ENCODE measurements around the gene CRIP2. TPM values are rescaled to one million over a fixed set of nuclear protein-coding genes. Genes with fewer than 3 reads are reported as not detected.

CRIP2 gene
- total RNA-seq, 2 experiments from 2014 or later, result 2.7 to 2.8 TPM

DNA sequence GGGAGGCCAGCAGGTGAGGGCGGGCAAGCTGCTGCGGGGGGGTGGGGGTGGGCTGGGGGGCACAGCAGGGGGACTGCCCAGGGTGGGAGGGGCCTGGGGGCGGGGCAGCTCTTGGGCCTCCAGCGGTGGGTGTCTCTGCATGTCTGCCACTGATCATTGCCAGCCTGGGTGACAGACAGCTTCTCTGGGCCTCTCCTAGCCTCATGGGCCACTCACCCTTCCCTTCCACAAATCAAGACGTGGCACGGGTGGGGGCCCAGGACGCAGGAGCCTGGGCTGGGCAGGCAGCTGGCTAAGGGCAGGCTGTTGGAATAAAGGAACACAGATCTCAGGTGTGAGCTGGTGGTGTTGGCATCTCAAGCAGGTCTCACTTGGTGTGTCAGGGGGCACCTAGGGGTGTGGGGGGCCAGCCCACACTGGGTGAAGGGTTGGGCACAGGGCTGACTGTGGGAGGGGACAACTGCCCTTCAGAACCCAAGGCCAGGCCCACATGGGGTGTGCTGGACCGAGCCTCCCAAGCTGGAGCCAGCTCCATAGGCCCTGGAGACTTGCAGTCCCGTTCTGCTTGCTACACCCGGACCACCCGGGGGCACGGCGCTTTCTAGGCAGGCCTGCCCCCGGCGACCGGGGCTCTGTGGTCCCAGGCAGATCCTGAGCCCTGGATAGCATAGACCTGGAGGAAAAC lies 19.4 kb downstream of the CRIP2 start:
- Mint-ChIP-seq H3K27ac (no peak overlapping the region), H3K4me1 (ENCODE audit: low read depth) (peaks cover 11% of the 10 kb centered on the region), H3K9me3 (no peaks in the 10 kb centered on the region), H3K4me3 (no peak overlapping the region), H3K36me3 (peaks cover 2% of the 10 kb centered on the region), H3K27me3 (no peaks in the 10 kb centered on the region)
- CTCF ChIA-PET, result interaction anchor here (0.8 to 1.2 kb wide), 2 partner anchors 13 to 123 kb away, joined by 3 read pairs; no protein-coding TSS in a partner anchor
- POLR2A ChIA-PET, result interaction anchor here (0.7 kb wide), 1 partner anchor 13 kb away, joined by 3 read pairs; no protein-coding TSS in a partner anchor
- intact Hi-C loops (cut with micrococcal nuclease), result loop anchor here (5.0 kb wide), 1 partner anchor 77 kb away; the partner anchor contains the start of gene MTA1
- DNase-seq, result peak; percentile 8

DNA sequence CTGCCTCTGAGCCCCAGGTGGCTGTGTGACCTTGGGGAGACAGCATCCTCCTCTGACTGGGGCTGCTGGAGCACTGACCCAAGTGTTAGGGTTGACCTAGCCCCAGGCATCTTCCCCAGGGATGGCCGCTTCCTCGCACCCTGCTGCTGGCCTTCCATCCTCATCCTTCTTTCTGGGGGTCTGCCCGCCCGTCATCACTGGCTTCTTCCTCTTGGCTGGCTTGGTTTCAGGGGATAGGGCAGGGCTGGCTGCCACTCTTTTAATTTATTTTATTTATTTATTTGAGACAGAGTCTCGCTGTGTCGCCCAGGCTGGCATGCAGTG lies 19.9 kb downstream of the CRIP2 start:
- Mint-ChIP-seq H3K27ac (no peak overlapping the region), H3K27me3 (no peaks in the 10 kb centered on the region), H3K9me3 (no peaks in the 10 kb centered on the region), H3K4me1 (ENCODE audit: low read depth) (peaks cover 6% of the 10 kb centered on the region), H3K4me3 (no peak overlapping the region), H3K36me3 (peaks cover under 1% of the 10 kb centered on the region)
- CTCF ChIA-PET, result interaction anchor here (0.8 to 1.2 kb wide), 2 partner anchors 14 to 124 kb away, joined by 3 read pairs; no protein-coding TSS in a partner anchor
- DNase-seq, result no peak
- intact Hi-C loops (cut with micrococcal nuclease), result loop anchor here (5.0 kb wide), 1 partner anchor 77 kb away; the partner anchor contains the start of gene MTA1
- POLR2A ChIA-PET, result no interaction called here

DNA sequence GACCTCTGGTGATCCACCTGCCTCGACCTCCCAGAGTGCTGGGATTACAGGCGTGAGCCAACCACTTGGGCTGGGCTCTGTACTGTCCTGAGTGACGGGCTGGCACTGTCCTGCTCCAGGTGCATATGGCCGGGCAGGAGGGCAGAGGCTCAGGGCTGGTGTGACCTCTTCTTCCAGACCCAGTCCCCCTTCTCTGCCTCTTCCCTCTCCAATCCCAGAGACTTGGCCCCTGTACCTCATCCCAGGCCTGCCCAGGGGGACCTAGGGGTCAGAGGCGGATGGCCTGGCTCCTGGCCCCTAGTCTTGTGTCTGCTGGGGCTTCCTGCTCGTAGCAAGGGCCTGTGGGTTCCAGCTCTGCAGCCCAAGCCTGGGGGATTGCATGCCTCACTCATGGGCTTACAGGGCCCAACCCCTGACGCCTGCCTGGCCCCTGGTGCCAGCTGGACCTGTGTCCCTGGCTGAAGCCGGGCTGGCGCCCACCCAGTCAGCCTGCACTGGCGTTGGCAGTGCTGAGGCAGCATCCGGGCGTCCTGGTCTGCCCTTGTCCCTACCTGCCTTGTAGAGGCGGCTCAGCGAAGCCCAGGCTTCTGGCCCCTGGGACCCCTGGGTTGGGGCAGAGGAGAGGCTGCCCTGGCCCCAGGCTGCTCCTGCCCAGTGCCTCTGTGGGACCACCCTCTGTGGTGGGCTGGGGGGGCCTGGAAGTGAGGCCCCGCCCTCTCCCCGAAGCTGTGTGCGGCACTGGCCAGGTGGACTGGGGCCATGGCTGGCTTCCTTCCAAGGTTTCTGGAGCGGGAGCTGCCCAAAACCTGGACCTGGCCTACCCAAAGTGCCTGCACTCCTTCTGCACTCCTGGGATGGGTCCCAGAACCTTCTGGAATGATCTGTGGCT lies 20.7 kb downstream of the CRIP2 start:
- Mint-ChIP-seq H3K27ac (no peak overlapping the region), H3K36me3 (no peaks in the 10 kb centered on the region), H3K4me1 (ENCODE audit: low read depth) (peaks cover 5% of the 10 kb centered on the region), H3K9me3 (no peaks in the 10 kb centered on the region), H3K4me3 (no peak overlapping the region), H3K27me3 (no peaks in the 10 kb centered on the region)
- CTCF ChIA-PET, result no interaction called here
- intact Hi-C loops (cut with micrococcal nuclease), result no loop called here
- POLR2A ChIA-PET, result no interaction called here
- DNase-seq, result no peak

DNA sequence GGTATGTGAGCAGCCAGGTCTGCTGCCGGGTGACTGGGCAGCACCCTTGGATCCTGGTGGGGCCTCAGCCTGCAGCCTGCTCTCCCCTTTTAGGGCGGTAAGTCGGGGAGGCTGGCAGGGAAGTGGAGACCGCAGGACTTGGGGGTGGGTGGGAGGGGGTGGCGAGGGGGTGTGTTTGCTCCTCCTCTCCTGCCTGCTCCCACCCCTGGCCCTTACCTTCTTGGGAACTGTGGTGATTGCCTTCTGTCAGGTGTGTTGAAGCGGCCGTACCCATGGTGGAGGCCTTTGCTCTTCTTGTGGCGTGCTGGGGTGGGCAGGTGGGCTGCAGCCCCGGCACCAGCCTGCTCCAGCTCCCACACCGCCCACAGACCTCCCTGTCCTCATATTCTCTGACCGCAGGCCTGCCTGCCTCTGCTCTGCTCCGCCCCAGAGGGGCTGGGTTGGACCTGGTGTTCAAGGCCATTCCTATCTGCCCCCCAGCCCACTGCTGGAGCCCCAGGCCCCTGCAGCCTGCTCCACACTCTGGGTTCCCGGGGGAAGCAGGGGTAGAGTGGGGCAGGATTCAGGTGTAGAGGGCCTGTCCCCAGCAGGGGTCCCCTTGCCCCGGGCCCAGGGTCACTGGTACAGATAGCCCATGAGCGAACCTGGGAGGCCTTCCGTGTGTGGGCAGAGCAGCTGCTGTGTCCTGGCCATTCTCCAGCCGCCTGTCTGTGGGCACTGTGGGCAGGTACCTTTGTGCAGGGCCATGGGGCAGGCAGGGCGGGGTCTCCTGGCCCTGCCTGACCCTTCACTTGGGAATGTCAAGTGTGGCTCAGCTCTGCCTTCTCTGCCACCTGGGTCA lies 21.6 kb downstream of the CRIP2 start:
- no peaks in the 10 kb centered on the region for H3K36me3 Mint-ChIP-seq
- no peaks in the 10 kb centered on the region for H3K9me3 Mint-ChIP-seq
- intact Hi-C loops (cut with micrococcal nuclease), result no loop called here
- DNase-seq, result no peak
- ChIA-PET CTCF (interaction anchor here (1.3 kb wide), 1 partner anchor 16 kb away, joined by 4 read pairs; no protein-coding TSS in a partner anchor), POLR2A (no interaction called here)
- H3K4me3 Mint-ChIP-seq, result no peak overlapping the region
- H3K27me3 Mint-ChIP-seq, result no peaks in the 10 kb centered on the region
- peaks cover 5% of the 10 kb centered on the region for H3K4me1 Mint-ChIP-seq (ENCODE audit: low read depth)
- H3K27ac Mint-ChIP-seq, result no peak overlapping the region

DNA sequence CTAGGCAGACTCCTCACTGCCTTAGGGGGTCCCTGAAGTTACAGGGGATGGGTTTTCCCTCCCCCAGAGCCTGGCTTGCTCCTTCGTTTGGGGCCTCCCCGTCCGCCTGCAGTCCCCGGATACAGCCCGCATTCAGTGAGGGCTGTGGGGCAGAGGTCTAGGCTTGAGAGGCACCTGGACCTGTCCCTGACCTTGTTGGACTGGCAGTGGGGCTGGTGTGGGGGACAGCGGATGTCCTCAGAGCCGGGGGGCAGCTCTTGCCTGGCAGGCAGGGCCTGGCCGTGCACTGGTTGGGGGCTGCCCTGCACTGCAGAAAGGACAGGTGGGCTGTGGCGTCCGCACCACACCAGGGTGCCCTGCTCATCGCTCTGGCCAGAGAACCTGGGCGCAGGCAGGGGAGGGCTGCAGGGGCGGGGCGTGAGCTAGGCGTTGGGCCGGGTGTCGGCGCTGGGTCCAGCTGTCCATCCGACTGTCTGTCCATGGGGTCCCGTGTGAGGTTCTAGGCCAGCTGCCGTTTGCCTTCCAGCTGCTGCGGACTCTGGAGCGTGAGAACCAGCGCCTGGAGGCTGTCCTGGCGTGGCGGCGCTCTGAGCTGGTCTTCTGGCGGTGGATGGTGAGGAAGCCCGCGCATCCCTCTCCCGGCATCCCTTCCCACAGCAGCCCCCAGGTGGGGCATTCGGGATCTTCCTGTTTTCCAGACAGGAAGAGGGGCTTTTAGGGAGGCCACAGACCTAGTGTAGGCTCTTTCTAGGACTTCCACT lies 22.4 kb downstream of the CRIP2 start:
- Mint-ChIP-seq H3K27me3 (no peaks in the 10 kb centered on the region), H3K4me3 (no peak overlapping the region), H3K36me3 (no peaks in the 10 kb centered on the region), H3K4me1 (ENCODE audit: low read depth) (peaks cover 2% of the 10 kb centered on the region), H3K9me3 (no peaks in the 10 kb centered on the region), H3K27ac (no peak overlapping the region)
- no peak for DNase-seq
- intact Hi-C loops (cut with micrococcal nuclease), result no loop called here
- CTCF ChIA-PET, result interaction anchor here (1.3 kb wide), 1 partner anchor 17 kb away, joined by 4 read pairs; no protein-coding TSS in a partner anchor
- POLR2A ChIA-PET, result no interaction called here

DNA sequence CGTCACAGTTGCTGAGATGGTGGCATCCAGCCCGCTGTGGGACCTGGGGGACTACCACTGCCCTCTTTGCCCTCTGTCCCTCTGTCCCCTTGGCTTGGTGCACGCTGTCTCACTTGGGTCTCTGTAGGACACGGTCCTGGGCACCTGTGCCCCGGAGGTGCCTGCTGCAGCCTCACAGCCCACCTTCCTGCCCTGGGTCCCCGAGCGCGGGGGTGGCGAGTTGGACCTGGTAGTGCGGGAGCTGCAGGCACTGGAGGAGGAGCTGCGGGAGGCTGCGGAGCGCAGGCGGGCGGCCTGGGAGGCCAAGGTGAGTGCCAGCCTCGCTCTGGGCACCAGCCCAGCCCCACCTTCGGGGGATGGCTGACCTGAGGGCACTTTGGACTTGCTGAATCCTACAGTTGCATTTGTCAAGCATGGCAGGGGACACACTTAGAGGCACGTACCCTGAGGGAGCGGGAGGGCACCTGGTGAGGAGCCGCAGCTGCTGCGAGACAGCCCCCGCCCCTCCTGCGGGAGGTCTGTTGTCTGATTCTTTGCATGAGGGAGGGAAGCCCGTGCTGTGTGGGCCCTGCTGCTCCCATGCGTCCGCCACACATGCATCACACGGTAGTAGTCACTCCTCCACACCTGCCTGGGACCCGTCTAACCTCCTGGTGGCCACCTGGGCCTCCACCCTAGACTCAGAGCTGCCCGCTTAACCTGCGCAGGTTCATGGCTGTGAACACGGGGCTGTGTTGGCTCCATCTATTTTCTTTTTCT lies 23.2 kb downstream of the CRIP2 start:
- Mint-ChIP-seq H3K36me3 (no peaks in the 10 kb centered on the region), H3K4me3 (no peak overlapping the region), H3K27me3 (no peaks in the 10 kb centered on the region), H3K27ac (no peak overlapping the region), H3K4me1 (ENCODE audit: low read depth) (no peaks in the 10 kb centered on the region), H3K9me3 (no peaks in the 10 kb centered on the region)
- POLR2A ChIA-PET, result no interaction called here
- no peak for DNase-seq
- intact Hi-C loops (cut with micrococcal nuclease), result no loop called here
- CTCF ChIA-PET, result interaction anchor here (1.3 kb wide), 1 partner anchor 17 kb away, joined by 4 read pairs; no protein-coding TSS in a partner anchor

DNA sequence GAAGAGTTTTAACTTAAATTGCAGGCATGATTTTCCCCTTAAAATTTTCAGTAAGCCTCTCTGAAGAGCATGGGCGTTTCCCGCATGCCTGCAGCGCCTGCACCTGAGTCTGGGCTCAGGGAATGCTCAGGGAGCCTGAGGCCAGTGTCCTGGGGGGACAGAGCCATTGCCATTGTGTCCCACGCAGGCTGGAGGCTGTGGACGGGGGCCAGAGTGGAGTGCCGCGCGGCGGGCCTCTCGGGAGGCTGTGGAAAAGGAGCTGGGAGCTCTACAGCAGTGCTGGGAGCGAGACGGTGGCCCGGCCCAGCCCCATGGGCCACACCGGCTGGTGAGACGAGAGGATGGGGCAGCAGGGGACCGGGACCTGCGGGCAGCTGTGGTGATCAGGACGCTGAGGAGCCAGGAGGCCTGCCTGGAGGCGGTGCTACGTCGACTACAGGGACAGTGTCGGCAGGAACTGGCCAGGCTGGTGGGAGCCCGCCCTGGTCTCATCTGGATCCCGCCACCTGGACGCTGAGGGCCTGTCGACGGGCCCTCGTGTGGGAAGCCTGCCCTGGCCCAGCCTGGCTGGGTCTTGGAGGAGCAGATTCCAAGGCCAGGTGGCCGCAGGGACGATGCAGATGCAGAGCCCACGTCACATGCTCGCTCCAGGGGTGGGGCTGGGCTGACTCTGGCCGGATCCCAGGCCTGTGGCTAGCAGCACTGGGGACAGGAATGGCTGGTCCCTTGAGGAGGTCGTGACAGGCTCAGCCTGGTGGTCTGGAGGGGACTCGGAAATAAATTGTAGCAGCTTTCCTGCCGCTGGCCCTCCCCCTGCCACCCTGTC lies 24.0 kb downstream of the CRIP2 start:
- H3K4me3 Mint-ChIP-seq, result no peak overlapping the region
- no peaks in the 10 kb centered on the region for H3K36me3 Mint-ChIP-seq
- no peak overlapping the region for H3K27ac Mint-ChIP-seq
- no peaks in the 10 kb centered on the region for H3K27me3 Mint-ChIP-seq
- intact Hi-C loops (cut with micrococcal nuclease), result no loop called here
- DNase-seq, result no peak
- CTCF ChIA-PET, result no interaction called here
- no peaks in the 10 kb centered on the region for H3K9me3 Mint-ChIP-seq
- H3K4me1 Mint-ChIP-seq (ENCODE audit: low read depth), result no peaks in the 10 kb centered on the region
- POLR2A ChIA-PET, result no interaction called here

DNA sequence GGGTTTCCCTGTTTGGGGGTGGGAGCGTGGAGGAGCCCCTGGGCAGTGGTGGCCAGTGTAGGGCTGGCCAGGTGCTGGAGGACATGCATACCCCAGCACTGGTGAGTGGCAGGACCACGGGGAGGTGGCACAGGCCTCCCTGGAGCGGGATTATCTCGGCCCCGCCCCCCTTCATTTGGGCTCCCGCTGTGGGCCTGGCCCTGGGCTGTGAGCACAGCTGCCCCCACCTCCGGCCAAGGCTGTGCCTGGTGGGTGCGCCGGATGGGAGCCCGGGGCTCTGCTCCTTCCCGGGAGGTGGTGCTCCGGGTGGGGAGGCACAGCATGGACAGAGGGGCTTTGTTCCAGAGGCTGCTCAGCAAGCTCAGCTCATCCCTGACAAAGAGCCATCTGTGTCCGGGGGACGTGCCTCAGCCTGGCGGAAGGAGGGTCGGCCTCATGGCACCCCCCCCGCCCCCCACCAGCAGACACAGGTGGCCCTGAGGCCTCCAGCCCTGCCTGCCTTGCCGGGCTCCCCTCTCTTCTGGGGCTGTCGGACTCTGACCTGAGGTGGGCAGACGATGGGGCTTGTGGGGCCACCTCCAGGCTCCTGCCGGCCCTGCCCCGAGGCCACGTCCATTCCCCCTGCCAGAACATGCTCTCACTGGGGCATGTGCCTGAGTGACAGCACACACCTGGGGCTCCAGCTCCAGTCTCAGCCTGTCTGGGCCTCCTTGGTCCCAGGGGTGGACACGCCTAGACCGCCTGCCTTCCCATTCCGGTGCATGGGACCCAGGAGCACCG lies 24.8 kb downstream of the CRIP2 start:
- H3K27me3 Mint-ChIP-seq, result no peaks in the 10 kb centered on the region
- ChIA-PET POLR2A (no interaction called here), CTCF (no interaction called here)
- no peak for DNase-seq
- no peaks in the 10 kb centered on the region for H3K36me3 Mint-ChIP-seq
- no peak overlapping the region for H3K27ac Mint-ChIP-seq
- H3K4me1 Mint-ChIP-seq (ENCODE audit: low read depth), result no peaks in the 10 kb centered on the region
- no peak overlapping the region for H3K4me3 Mint-ChIP-seq
- no peaks in the 10 kb centered on the region for H3K9me3 Mint-ChIP-seq
- intact Hi-C loops (cut with micrococcal nuclease), result no loop called here

DNA sequence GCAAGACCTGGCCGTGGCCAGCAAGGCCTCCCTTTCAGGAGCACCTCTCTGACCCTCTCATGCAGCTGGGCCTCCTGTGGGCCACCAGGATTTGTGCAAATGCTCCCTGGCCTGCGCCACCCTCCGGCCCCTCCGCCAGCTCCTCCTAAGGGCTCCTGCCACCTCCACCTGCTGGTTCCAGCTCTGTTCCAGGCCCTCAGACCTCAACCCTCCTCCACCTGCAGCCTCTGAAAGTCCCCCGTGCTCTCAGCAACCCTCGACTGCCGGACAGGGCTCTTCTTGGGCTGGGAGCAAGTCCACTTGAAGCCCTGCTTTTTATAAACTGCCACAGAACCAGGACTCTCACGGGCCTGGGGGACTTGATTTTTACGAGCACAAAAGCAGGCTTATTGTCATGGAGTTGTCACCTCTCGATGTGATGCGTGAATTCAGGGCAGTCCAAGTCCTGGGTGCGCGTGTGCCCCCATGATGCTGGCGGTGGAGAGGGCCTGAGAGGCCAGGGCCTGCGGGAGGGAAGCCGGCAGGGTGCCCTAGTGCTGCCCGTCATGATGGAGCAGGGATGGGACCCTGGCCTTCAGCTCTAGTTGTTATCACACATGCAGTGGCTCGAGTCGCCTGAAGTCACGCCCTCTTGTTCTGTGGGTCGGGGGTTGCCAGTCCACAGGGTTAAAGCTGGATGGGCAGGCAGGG lies 25.6 kb downstream of the CRIP2 start:
- no peak overlapping the region for H3K27ac Mint-ChIP-seq
- no peaks in the 10 kb centered on the region for H3K4me1 Mint-ChIP-seq (ENCODE audit: low read depth)
- no peaks in the 10 kb centered on the region for H3K9me3 Mint-ChIP-seq
- no peak for DNase-seq
- intact Hi-C loops (cut with micrococcal nuclease), result no loop called here
- no peaks in the 10 kb centered on the region for H3K36me3 Mint-ChIP-seq
- no peaks in the 10 kb centered on the region for H3K27me3 Mint-ChIP-seq
- CTCF ChIA-PET, result no interaction called here
- H3K4me3 Mint-ChIP-seq, result no peak overlapping the region
- POLR2A ChIA-PET, result no interaction called here

DNA sequence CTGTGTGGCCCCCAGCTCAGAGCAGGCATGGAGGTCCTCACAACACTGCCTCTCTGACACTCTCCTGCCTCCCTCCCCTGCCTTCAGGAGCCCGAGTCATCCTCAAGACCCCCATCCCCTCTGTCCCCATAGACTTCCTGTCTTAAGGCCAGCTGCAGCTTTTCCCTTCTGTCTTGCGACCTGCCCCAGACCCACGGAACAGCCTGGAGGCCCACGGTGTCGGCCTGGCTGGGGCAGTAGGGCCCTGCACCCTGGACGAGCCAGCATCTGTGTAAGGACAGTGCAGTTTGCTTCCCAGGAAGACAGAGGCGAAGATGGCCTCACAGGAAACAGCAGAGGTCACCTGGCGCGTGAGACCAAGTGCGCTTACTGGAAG lies 26.1 kb downstream of the CRIP2 start:
- Mint-ChIP-seq H3K4me1 (ENCODE audit: low read depth) (no peaks in the 10 kb centered on the region), H3K9me3 (no peaks in the 10 kb centered on the region), H3K4me3 (no peak overlapping the region), H3K27me3 (no peaks in the 10 kb centered on the region), H3K27ac (no peak overlapping the region), H3K36me3 (no peaks in the 10 kb centered on the region)
- intact Hi-C loops (cut with micrococcal nuclease), result no loop called here
- no peak for DNase-seq
- ChIA-PET POLR2A (no interaction called here), CTCF (interaction anchor here (1.4 kb wide), 1 partner anchor 9 kb away, joined by 3 read pairs; no protein-coding TSS in a partner anchor)
